ENCODE data around the gene ATE1. TPM values are rescaled to one million over a fixed set of nuclear protein-coding genes. Genes with fewer than 3 reads are reported as not detected.
A peak's percentile ranks its signal among the peaks of the same experiment; 100 is the strongest.

Gene ATE1
- total and polyA plus RNA-seq, 2 donors (not counting 3 experiments of a cell fraction or from before 2014, with no cell fraction given): 8.7 to 27.1 TPM

DNA sequence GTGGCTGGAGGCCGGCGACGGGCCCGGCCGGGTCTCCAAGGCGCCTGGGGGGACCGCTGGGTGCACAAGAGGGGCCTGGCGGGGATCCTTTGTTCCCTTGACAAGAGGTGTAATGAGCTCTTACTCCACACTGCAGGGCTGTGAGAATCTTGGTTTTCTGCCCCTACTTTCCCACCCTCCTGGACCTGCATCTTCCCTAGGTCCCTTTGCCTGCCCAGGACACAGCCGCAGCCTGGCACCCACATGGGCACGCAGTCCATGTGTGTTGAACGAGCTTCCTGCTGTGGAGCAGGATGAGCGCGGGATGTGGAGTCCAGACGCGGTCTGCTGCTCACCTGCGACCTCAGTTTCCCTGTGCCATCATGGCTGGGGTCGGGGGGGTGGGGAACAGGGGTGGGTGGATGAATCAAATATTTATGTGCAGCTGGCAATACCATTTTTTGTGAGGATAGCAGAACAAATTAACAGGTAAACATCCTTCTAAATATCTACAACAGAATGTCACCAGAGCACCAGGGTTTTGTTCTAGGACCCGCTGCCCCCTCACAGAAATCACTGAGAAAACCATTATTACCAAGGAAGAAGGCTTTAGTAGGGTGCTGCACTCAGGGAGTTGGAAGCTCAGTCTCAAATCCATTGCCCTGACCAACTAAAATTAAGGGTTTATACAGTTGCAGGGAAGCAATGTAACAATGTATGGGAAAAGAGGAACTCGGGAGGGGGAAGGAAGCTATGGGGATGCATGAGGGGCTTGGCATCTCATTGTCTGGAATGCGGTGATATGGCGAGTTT lies 47.7 kb upstream of the ATE1 start:
- Histone ChIP-seq H3K9me3 (replicated peaks; ENCODE audit: control insufficient read depth, insufficient read depth, low read length) (no peaks in the 10 kb centered on the region), H2AFZ (ENCODE audit: low read depth, low read length) (peak overlapping the region; percentile 83), H3K36me3 (ENCODE audit: control insufficient read depth in 2 of 2, extremely low read depth in 1 of 2, insufficient read depth in 2 of 2, low read length in 2 of 2) (peaks cover 0 to 2% of the 10 kb centered on the region in 2 experiments), H3K9ac (replicated peaks; ENCODE audit: extremely low read depth, insufficient read depth, low read length) (peak overlapping the region; percentile 91), H3K4me3 (replicated peaks in 1 of 3; ENCODE audit: insufficient read depth in 1 of 3, low read depth in 1 of 3, low read length in 3 of 3) (peak overlapping the region; percentile 80 to 92 (median 85)), H3K9me1 (replicated peaks; ENCODE audit: control insufficient read depth, extremely low read depth, insufficient read depth, low read length) (no peaks in the 10 kb centered on the region), H3K4me2 (ENCODE audit: insufficient read depth, low read length) (peak overlapping the region; percentile 95), H3K27me3 (ENCODE audit: control insufficient read depth in 2 of 2, insufficient read depth in 2 of 2, low read length in 2 of 2) (no peaks in the 10 kb centered on the region), H4K20me1 (replicated peaks; ENCODE audit: control insufficient read depth, extremely low read depth, insufficient read depth, low read length) (no peaks in the 10 kb centered on the region), H3K4me1 (ENCODE audit: control insufficient read depth, extremely low read depth, insufficient read depth, low read length) (peaks cover 10% of the 10 kb centered on the region), H3K27ac (ENCODE audit: insufficient read depth, low read depth, low read length) (peak overlapping the region; percentile 81), H3K79me2 (ENCODE audit: control insufficient read depth, insufficient read depth, low read length) (peaks cover 22% of the 10 kb centered on the region)
- FAIRE-seq (no peak), DNase-seq (ENCODE audit: low read depth, low spot score) (no peak)
- TF ChIP-seq FOS (IDR thresholded peaks at IDR 0.05; ENCODE audit: borderline replicate concordance, insufficient read depth, low read length) (no peak), MYC (IDR thresholded peaks at IDR 0.05; ENCODE audit: low read depth, low read length) (no peak), EZH2 (IDR thresholded peaks at IDR 0.05; ENCODE audit: borderline replicate concordance, low read depth, low read length, severe bottlenecking) (no peak), POLR2AphosphoS5 (IDR thresholded peaks at IDR 0.05; ENCODE audit: insufficient read depth, low read depth, low read length) (no peak), GATA2 (IDR thresholded peaks at IDR 0.05; ENCODE audit: insufficient read depth, insufficient read length, low read depth, low read length) (no peak), JUN (IDR thresholded peaks at IDR 0.05; ENCODE audit: borderline replicate concordance, insufficient read depth, insufficient read length, low read depth) (no peak), POLR2A (IDR thresholded peaks at IDR 0.05; ENCODE audit: low read depth, low read length) (no peak)
- TF ChIP-seq, protein P1, sequence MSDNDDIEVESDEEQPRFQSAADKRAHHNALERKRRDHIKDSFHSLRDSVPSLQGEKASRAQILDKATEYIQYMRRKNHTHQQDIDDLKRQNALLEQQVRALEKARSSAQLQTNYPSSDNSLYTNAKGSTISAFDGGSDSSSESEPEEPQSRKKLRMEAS (IDR thresholded peaks at IDR 0.05; ENCODE audit: insufficient read depth, insufficient read length): no peak
- TF ChIP-seq, protein P2, sequence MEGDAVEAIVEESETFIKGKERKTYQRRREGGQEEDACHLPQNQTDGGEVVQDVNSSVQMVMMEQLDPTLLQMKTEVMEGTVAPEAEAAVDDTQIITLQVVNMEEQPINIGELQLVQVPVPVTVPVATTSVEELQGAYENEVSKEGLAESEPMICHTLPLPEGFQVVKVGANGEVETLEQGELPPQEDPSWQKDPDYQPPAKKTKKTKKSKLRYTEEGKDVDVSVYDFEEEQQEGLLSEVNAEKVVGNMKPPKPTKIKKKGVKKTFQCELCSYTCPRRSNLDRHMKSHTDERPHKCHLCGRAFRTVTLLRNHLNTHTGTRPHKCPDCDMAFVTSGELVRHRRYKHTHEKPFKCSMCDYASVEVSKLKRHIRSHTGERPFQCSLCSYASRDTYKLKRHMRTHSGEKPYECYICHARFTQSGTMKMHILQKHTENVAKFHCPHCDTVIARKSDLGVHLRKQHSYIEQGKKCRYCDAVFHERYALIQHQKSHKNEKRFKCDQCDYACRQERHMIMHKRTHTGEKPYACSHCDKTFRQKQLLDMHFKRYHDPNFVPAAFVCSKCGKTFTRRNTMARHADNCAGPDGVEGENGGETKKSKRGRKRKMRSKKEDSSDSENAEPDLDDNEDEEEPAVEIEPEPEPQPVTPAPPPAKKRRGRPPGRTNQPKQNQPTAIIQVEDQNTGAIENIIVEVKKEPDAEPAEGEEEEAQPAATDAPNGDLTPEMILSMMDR (IDR thresholded peaks at IDR 0.05; ENCODE audit: extremely low read depth in 1 of 2, insufficient read depth in 1 of 2, low read depth in 1 of 2, low read length in 2 of 2): no peak
- dilution Hi-C loops (cut with MboI; ENCODE audit: extremely low pct_ligation_motif_present, low sequenced_read_pairs): no loop called here
- no TSS peak for BruUV-seq (replicated peaks)
- ChIA-PET CTCF (interaction anchor here (0.8 to 2.1 kb wide), 4 partner anchors 16 to 138 kb away, joined by 3 to 6 read pairs (median 4); no protein-coding TSS in a partner anchor), POLR2A (no interaction called here)
- intact Hi-C loops (cut with micrococcal nuclease): loop anchor here (1.0 to 2.0 kb wide), 4 partner anchors 32 to 163 kb away; partner anchors contain the start of gene ATE1
